ENCODE results near the gene DACH1.

DACH1 gene

GRCh38 chr13:71702253-71702652 is 164.8 kb downstream of the DACH1 start:
- DNase-seq (ENCODE audit: low read depth in 2 of 2) = no peak

- no peak for DNase-seq (ENCODE audit: low read depth in 2 of 2)
Observed at GRCh38 chr13:71701741-71702140, 165.3 kb downstream of the DACH1 start.

GRCh38 chr13:71699342-71699741 is 167.7 kb downstream of the DACH1 start:
- DNase-seq (ENCODE audit: low read depth in 2 of 2) = no peak

GRCh38 chr13:71695662-71696061 is 171.3 kb downstream of the DACH1 start:
- DNase-seq (ENCODE audit: low read depth in 2 of 2) = no peak

GRCh38 chr13:71685072-71685471 is 181.9 kb downstream of the DACH1 start:
- no peak for DNase-seq (ENCODE audit: low read depth in 2 of 2)

GRCh38 chr13:71681901-71682613 is 184.9 kb downstream of the DACH1 start:
- DNase-seq (ENCODE audit: low read depth in 2 of 2) = no peak

- no peak for DNase-seq (ENCODE audit: low read depth in 2 of 2)
Observed at GRCh38 chr13:71677124-71677523, 189.9 kb downstream of the DACH1 start.

GRCh38 chr13:71672512-71672911 is 194.5 kb downstream of the DACH1 start:
- DNase-seq (ENCODE audit: low read depth in 2 of 2) = no peak

GRCh38 chr13:71663431-71663830 is 203.6 kb downstream of the DACH1 start:
- no peak for DNase-seq (ENCODE audit: low read depth in 2 of 2)

- DNase-seq (ENCODE audit: low read depth in 2 of 2) = no peak
Observed at GRCh38 chr13:71661921-71662320, 205.1 kb downstream of the DACH1 start.

GRCh38 chr13:71659404-71659803 is 207.6 kb downstream of the DACH1 start:
- DNase-seq (ENCODE audit: low read depth in 2 of 2) = no peak

- DNase-seq (ENCODE audit: low read depth in 2 of 2) = no peak
Observed at GRCh38 chr13:71645467-71645866, 221.5 kb downstream of the DACH1 start.

- no peak for DNase-seq (ENCODE audit: low read depth in 2 of 2)
Observed at GRCh38 chr13:71644579-71644978, 222.4 kb downstream of the DACH1 start.

- no peak for DNase-seq (ENCODE audit: low read depth in 2 of 2)
Observed at GRCh38 chr13:71643448-71643860, 223.6 kb downstream of the DACH1 start.

GRCh38 chr13:71638751-71639150 is 228.3 kb downstream of the DACH1 start:
- no peak for DNase-seq (ENCODE audit: low read depth in 2 of 2)

GRCh38 chr13:71634602-71635443 is 232.2 kb downstream of the DACH1 start:
- no peak for DNase-seq (ENCODE audit: low read depth in 2 of 2)

- DNase-seq (ENCODE audit: low read depth in 2 of 2) = no peak
Observed at GRCh38 chr13:71634182-71634581, 232.8 kb downstream of the DACH1 start.

- no peak for DNase-seq (ENCODE audit: low read depth in 2 of 2)
Observed at GRCh38 chr13:71632721-71633120, 234.3 kb downstream of the DACH1 start.

- no peak for DNase-seq (ENCODE audit: low read depth in 2 of 2)
Observed at GRCh38 chr13:71632206-71632605, 234.8 kb downstream of the DACH1 start.

- no peak for DNase-seq (ENCODE audit: low read depth in 2 of 2)
Observed at GRCh38 chr13:71629167-71629566, 237.8 kb downstream of the DACH1 start.

GRCh38 chr13:71626421-71627117 is 240.4 kb downstream of the DACH1 start:
- no peak for DNase-seq (ENCODE audit: low read depth in 2 of 2)

- no peak for DNase-seq (ENCODE audit: low read depth in 2 of 2)
Observed at GRCh38 chr13:71625694-71626093, 241.3 kb downstream of the DACH1 start.
